ENCODE data around the gene TBCK. TPM values are rescaled to one million over a fixed set of nuclear protein-coding genes. Genes with fewer than 3 reads are reported as not detected.
A peak's percentile ranks its signal among the peaks of the same experiment; 100 is the strongest.

TBCK gene
- total RNA-seq, 1 experiment from 2014 or later: 19.7 TPM

DNA sequence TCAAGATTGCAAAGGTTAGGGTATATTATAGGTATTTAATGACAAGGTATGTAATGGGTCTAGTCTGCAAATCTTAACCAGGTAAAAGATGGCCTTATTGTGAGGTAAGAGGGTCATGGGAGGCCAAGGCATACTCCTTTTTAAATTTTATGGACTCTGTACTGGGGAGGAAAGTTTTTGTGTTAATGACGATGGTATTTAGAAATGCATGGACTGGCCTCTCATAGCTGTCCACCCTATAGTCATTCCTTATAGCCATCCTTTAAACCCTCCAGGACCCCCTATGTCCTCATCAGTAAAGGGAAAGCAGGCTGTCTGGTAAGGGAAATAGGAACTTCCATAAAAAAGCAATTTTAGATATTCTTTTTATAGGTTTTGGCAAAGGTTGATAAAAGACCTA, 1.8 kb upstream of the TBCK start:
- Mint-ChIP-seq H3K4me1 (ENCODE audit: low read depth, unreplicated experiment) (peaks cover 10% of the 10 kb centered on the region), H3K36me3 (ENCODE audit: insufficient read depth, unreplicated experiment) (peaks cover 5% of the 10 kb centered on the region), H3K27me3 (ENCODE audit: unreplicated experiment) (no peaks in the 10 kb centered on the region), H3K27ac (ENCODE audit: unreplicated experiment) (no peak overlapping the region), H3K4me3 (ENCODE audit: low read depth, unreplicated experiment) (no peak overlapping the region), H3K9me3 (ENCODE audit: low read depth, unreplicated experiment) (no peaks in the 10 kb centered on the region)
- intact Hi-C loops (cut with micrococcal nuclease; ENCODE audit: unreplicated experiment): no loop called here
- DNase-seq: no peak
- BruUV-seq (replicated peaks): no TSS peak
- TF ChIP-seq, protein P1, sequence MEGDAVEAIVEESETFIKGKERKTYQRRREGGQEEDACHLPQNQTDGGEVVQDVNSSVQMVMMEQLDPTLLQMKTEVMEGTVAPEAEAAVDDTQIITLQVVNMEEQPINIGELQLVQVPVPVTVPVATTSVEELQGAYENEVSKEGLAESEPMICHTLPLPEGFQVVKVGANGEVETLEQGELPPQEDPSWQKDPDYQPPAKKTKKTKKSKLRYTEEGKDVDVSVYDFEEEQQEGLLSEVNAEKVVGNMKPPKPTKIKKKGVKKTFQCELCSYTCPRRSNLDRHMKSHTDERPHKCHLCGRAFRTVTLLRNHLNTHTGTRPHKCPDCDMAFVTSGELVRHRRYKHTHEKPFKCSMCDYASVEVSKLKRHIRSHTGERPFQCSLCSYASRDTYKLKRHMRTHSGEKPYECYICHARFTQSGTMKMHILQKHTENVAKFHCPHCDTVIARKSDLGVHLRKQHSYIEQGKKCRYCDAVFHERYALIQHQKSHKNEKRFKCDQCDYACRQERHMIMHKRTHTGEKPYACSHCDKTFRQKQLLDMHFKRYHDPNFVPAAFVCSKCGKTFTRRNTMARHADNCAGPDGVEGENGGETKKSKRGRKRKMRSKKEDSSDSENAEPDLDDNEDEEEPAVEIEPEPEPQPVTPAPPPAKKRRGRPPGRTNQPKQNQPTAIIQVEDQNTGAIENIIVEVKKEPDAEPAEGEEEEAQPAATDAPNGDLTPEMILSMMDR (IDR thresholded peaks at IDR 0.05; ENCODE audit: unreplicated experiment): no peak
- CTCF ChIA-PET: no interaction called here

DNA sequence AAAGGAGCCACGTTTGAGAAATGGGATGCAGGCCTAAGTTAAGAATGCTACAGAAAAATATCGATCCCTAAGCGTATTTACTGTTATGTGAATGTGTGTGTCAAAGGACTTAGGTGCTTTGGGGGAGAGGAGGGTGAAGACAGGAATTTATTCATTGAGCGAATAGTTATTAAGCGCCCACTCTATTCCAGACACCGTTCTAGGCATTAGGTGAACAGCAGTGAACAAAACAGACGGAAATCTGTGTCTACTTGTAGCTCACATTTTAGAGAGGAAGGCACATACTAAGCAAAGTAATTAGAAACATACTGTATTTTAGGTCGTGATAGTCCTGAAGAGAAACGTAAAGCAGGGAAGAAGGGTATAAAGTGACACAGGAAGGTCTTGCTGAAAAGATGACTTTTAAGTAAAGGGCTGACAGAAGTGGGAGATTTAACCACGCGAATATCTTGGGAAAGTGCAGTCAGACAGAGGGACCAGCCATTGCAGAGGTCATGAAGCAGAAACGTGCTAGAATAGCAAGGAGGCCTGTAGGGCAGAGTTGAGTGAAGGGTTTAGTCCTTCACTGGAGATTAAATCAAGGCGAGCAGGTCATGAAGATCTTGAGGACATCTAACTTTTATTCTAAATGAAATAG, 882 bp upstream of the TBCK start:
- H3K27me3 Mint-ChIP-seq (ENCODE audit: unreplicated experiment): no peaks in the 10 kb centered on the region
- no peaks in the 10 kb centered on the region for H3K9me3 Mint-ChIP-seq (ENCODE audit: low read depth, unreplicated experiment)
- H3K27ac Mint-ChIP-seq (ENCODE audit: unreplicated experiment): no peak overlapping the region
- intact Hi-C loops (cut with micrococcal nuclease; ENCODE audit: unreplicated experiment): no loop called here
- H3K36me3 Mint-ChIP-seq (ENCODE audit: insufficient read depth, unreplicated experiment): peaks cover 5% of the 10 kb centered on the region
- TF ChIP-seq, protein P1 (IDR thresholded peaks at IDR 0.05; ENCODE audit: unreplicated experiment): no peak
- no peak overlapping the region for H3K4me3 Mint-ChIP-seq (ENCODE audit: low read depth, unreplicated experiment)
- TSS peak; percentile 75 for BruUV-seq (replicated peaks)
- CTCF ChIA-PET: no interaction called here
- DNase-seq: no peak
- peaks cover 11% of the 10 kb centered on the region for H3K4me1 Mint-ChIP-seq (ENCODE audit: low read depth, unreplicated experiment)

DNA sequence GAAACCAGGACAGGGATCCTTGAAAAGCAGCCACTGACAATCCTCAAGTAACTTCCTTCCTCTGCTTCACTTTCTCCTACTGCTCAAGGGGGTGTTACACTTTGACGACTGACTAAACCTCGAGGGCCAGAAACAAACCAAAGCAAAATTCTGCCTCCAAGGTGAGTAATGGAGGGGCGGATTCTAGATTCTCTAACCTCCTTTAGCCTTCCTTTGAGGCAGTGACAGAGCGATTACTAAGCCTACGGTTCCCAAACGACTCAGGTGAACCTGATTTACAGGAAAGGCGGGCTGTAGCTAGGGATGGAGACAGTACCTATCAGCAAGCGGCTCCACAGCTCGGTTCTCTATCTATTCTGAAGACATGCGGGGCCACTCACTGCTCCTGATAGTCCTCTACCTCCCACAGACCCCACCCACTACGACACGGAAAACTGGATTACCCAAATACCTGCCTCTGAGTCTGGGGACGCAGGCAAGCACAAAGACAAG, 487 bp downstream of the TBCK start:
- peaks cover 11% of the 10 kb centered on the region for H3K4me1 Mint-ChIP-seq (ENCODE audit: low read depth, unreplicated experiment)
- TF ChIP-seq, protein P1 (IDR thresholded peaks at IDR 0.05; ENCODE audit: unreplicated experiment): no peak
- CTCF ChIA-PET: interaction anchor here (1.1 kb wide), 1 partner anchor 50 kb away, joined by 5 read pairs; no protein-coding TSS in a partner anchor
- H3K27ac Mint-ChIP-seq (ENCODE audit: unreplicated experiment): no peak overlapping the region
- H3K27me3 Mint-ChIP-seq (ENCODE audit: unreplicated experiment): no peaks in the 10 kb centered on the region
- DNase-seq: peak; percentile 44
- intact Hi-C loops (cut with micrococcal nuclease; ENCODE audit: unreplicated experiment): no loop called here
- H3K4me3 Mint-ChIP-seq (ENCODE audit: low read depth, unreplicated experiment): no peak overlapping the region
- H3K9me3 Mint-ChIP-seq (ENCODE audit: low read depth, unreplicated experiment): no peaks in the 10 kb centered on the region
- BruUV-seq (replicated peaks): TSS peak; percentile 80
- no peaks in the 10 kb centered on the region for H3K36me3 Mint-ChIP-seq (ENCODE audit: insufficient read depth, unreplicated experiment)

DNA sequence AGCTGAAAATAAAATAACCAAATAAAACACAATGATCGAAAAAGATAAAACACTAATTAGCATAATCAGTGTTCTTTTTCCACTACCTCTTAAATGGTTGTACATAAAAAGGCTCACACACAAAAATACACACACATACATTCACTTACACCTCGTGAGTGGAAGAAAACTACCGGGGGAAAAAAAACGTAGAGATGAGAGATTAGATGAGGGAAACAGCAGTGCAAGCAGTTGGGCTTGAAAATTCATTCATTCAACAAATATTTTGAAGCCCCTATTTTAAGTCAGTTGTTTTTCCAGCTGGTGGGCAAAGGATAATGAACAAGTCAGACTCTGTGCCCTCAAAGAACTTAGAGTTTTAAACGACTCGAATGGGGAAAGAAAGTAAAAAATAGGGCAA, 1.0 kb downstream of the TBCK start:
- no peaks in the 10 kb centered on the region for H3K36me3 Mint-ChIP-seq (ENCODE audit: insufficient read depth, unreplicated experiment)
- no peak overlapping the region for H3K4me3 Mint-ChIP-seq (ENCODE audit: low read depth, unreplicated experiment)
- DNase-seq: no peak
- H3K4me1 Mint-ChIP-seq (ENCODE audit: low read depth, unreplicated experiment): peaks cover 11% of the 10 kb centered on the region
- intact Hi-C loops (cut with micrococcal nuclease; ENCODE audit: unreplicated experiment): loop anchor here (5.0 kb wide), 1 partner anchor 48 kb away; no protein-coding TSS in a partner anchor
- no peak overlapping the region for H3K27ac Mint-ChIP-seq (ENCODE audit: unreplicated experiment)
- BruUV-seq (replicated peaks): no TSS peak
- CTCF ChIA-PET: interaction anchor here (1.1 kb wide), 1 partner anchor 49 kb away, joined by 5 read pairs; no protein-coding TSS in a partner anchor
- no peaks in the 10 kb centered on the region for H3K9me3 Mint-ChIP-seq (ENCODE audit: low read depth, unreplicated experiment)
- no peaks in the 10 kb centered on the region for H3K27me3 Mint-ChIP-seq (ENCODE audit: unreplicated experiment)
- TF ChIP-seq, protein P1 (IDR thresholded peaks at IDR 0.05; ENCODE audit: unreplicated experiment): no peak
